D721Med (cell line): ENCODE results near the gene CCDC178.

ENCODE experiments used
- DNase-seq: peaks from one replicate; pipeline ENCODE4 v3.0.0; 2011; ENCODE audit warnings: low spot score; ENCODE audit not compliant: insufficient read length
- FAIRE-seq: peaks from 2 replicates; lab custom pipeline; 2011; peaks lifted over from hg19 to GRCh38; lab: Jason Lieb, UNC
- TF ChIP-seq, protein P1 (sequence below): IDR thresholded peaks from 2 replicates; pipeline ENCODE4 v1.5.1; 2012; ENCODE audit warnings: mild to moderate bottlenecking, control low read depth; ENCODE audit not compliant: insufficient read depth; ENCODE audit errors: missing control alignments

Gene CCDC178, protein sequence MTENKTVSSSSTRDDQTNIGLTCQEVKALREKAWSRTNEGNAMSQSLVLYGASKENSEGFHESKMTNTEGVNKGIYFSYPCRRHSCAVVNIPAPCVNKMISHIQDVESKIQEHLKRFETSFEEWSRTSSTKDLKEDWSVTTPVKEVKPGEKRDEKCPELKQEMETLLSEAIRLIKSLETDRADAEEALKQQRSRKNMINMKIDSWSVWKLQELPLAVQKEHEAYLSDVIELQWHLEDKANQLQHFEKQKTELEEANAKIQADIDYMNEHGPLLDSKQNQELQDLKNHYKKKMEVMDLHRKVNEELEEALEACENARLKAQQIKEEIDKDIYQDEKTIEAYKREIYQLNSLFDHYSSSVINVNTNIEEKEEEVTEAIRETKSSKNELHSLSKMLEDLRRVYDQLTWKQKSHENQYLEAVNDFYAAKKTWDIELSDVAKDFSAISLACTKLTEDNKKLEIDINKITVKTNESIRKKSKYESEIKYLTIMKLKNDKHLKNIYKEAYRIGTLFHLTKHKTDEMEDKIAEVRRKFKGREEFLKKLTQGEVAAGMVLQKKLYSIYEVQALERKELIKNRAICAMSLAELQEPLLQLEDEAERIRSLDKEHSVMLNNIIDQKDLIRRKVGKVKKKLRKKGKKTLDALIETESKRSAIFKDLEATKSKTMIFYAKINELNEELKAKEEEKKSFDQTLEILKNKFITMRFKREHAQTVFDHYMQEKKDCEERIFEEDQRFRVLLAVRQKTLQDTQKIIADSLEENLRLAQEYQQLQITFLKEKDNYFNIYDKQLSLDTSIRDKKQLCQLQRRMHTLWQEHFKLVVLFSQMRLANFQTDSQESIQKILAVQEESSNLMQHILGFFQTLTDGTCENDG

DNA sequence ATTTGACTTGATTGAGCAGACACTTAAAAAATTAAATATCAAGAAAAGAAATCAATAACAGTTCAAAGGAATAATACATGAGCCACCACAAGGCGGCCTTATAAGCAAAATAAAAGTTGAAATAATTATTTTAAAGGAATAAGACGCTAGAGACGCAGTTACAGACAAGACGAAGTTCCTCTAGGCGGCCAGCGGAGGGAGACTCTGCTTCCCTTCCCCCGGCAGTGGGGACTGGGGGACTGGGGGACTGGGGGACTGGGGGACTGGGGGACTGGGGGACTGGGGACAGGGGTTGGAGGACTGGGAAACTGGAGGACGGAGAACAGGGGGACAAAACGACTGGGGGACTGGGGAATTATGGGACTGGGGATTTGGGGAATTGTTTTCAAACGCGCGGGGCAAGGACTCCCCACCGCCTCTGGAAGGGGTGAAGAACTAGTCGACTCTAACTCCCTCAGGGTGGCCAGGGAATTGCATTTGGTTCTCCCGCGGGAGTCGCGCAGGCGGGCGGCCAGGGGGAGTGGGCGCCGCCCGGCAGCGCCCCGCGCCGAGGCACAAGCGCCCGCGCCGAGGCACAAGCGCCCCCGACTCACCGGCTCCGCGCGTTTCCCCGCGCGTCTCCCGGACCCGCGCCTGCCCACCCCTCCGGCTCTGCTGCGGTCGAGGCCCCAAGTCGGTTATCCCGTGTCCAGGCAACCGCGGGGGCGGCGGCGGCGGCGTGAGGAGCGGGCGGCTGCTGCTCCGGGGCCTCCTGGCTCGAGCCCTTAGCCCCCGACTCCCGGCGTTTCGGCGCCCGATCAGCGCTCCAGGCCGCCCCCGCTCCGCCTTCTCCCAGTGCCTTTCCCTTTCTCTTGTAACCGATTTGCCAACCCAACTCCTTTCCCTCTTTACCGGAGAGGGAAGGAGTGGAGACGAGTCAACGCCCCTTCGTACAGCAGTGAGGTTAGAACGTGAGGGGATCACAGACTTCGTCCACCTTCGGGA, at the start of gene CCDC178:
TSS of gene CCDC178 (minus strand) at position 662 of the 984 bp plus-strand sequence. CDS start 28,633 bp downstream, outside the sequence.
- DNase-seq (no peak), FAIRE-seq (no peak)
- TF ChIP-seq, protein P1, sequence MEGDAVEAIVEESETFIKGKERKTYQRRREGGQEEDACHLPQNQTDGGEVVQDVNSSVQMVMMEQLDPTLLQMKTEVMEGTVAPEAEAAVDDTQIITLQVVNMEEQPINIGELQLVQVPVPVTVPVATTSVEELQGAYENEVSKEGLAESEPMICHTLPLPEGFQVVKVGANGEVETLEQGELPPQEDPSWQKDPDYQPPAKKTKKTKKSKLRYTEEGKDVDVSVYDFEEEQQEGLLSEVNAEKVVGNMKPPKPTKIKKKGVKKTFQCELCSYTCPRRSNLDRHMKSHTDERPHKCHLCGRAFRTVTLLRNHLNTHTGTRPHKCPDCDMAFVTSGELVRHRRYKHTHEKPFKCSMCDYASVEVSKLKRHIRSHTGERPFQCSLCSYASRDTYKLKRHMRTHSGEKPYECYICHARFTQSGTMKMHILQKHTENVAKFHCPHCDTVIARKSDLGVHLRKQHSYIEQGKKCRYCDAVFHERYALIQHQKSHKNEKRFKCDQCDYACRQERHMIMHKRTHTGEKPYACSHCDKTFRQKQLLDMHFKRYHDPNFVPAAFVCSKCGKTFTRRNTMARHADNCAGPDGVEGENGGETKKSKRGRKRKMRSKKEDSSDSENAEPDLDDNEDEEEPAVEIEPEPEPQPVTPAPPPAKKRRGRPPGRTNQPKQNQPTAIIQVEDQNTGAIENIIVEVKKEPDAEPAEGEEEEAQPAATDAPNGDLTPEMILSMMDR: peak; percentile 43

DNA sequence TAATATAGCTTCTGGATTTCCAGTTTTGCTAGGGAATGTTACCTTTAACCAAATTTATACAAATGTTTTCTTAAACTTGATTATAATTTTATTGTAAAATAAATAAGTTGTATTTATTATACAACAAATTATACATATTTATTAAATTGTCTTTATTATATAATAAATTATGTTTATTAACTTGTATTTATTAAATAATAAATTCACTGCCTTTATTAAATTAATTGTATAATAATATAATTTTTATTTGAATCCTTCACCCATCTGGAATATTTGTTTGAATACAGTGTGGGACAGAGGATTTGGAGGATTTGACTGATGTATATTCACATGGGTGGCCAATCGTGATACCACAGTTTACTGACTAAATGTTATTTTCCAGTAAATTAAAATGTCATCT, 43.4 kb upstream of the CCDC178 start:
- DNase-seq (no peak), FAIRE-seq (no peak)
- TF ChIP-seq, protein P1: no peak

DNA sequence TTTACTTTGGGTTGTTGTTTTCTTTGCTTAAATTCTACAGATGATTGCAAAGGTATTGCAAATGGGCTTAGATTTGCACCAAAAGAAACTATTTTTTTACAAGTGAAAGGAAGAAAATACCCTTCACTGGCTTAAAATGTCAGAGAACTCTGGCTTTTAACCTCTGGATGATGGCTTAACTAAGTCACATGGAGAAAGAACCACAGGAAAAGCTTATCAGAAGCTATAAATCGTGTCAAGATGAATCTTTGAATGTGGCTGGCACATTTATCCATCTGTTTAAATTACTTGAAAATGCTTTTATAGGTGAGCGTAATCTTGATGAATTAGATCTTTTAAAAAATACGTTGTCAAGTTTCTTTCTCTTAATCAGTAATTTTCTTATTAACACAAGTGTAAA, 32.0 kb upstream of the CCDC178 start:
- no peak for DNase-seq
- peak; percentile 89 for FAIRE-seq
- TF ChIP-seq, protein P1: no peak

DNA sequence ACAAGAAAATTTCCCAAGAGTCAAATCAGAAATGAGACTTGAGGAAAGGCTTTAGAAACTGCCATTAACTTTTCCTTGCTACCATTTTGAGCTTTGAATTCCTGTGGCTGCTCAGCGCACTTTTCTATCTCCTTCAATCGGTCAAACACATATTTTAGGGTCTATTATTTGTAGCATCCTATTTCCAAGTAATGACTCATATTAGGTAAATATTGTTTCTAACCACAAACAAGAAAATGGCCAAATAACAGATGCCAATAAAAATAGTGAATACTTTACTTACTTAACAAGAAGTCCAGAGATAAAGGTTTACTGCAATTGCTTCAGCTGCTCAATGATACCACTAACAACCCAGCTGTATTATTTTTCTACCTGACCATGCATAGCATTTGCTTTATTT, 29.7 kb upstream of the CCDC178 start:
- no peak for DNase-seq

DNA sequence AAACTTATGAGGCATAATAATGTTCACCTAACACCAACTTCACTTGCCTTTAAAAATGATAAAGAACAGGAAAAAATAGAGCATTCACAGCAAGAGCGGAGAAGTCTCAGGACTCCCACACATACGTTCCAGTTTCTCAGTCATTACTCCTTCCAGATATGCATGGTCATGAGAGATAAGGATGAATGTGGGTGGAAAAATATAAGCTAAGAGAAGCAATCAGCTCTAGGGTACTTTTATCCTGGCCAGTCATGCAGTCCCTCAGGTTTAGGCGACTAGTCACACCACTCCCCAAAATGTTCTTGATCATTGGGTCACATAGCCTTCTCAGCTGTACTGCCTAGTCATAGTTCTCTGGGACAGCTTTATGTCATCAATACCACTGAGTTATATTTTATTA, 29.2 kb upstream of the CCDC178 start:
- FAIRE-seq (peak; percentile 63), DNase-seq (no peak)
- TF ChIP-seq, protein P1: no peak

More for the DNA sequence above, 29.7 kb upstream of the CCDC178 start:
- TF ChIP-seq, protein P1: no peak
- FAIRE-seq: peak; percentile 82

DNA sequence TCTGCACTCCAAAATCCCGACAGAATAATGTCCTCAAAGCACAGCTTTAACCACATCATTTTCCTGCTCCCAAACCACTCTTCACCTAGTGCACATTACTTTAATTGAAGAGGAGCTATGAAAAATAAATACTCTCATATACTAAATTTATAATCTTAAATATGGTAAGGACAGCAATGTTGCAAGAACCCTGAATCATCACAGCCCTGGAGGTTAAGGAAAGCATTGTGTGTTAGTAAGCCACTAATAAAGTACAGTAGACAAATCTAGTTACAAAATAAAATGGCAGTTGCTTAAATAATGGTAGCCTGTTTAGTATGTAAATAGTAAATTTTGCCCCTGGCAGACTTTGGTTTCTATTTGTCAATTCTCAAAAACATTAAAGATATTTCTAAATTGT, 27.0 kb upstream of the CCDC178 start:
- TF ChIP-seq, protein P1: no peak
- DNase-seq (no peak), FAIRE-seq (no peak)
